LoVo (cell line): ENCODE measurements around the gene ZNF148.

Experiments used
- DNase-seq: peaks from one replicate; pipeline ENCODE4 v3.0.0-alpha.2; 2016; ENCODE audit warnings: low spot score

Gene ZNF148

GRCh38 chr3:125280668-125281361, 94.3 kb downstream of the ZNF148 start:
- no peak for DNase-seq

DNA sequence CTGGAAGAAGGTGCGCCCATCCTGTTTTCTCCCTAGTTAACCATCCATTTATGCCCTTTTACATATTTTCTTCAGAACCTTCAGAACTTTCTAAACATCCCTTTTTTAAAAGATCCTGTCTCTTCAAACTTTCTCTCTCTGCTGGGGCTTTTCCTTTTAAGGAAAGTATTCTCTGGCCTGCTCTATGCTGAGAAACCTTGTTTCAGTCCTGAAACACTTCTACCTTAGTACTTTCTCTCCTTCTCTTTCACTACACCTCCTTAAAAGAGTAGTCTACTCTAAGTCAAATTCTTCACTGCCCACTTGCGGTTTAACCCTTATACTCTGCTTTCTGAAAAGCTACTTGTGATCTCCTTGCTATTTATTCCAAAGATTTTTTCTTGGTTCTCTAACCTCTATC, 97.0 kb downstream of the ZNF148 start:
- DNase-seq = no peak

- no peak for DNase-seq
Measured at GRCh38 chr3:125271127-125271526, 104.0 kb downstream of the ZNF148 start.

DNA sequence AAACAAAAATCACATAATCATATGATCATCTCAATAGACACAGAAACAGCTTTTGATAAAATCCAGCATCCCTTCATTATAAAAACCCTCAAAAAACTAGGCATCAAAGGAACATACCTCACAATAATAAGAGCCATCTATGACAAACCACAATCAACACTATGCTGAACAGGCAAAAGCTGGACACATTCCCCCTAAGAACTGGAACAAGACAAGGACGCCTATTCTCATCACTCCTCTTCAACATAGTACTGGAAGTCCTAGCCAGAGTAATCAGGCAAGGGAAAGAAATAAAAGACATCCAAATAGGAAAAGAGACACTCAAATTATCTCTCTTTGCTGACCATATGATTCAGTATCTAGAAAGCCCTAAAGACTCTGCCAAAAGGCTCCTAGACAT, 107.7 kb downstream of the ZNF148 start:
- DNase-seq = no peak

GRCh38 chr3:125266971-125267370, 108.2 kb downstream of the ZNF148 start:
- no peak for DNase-seq

DNA sequence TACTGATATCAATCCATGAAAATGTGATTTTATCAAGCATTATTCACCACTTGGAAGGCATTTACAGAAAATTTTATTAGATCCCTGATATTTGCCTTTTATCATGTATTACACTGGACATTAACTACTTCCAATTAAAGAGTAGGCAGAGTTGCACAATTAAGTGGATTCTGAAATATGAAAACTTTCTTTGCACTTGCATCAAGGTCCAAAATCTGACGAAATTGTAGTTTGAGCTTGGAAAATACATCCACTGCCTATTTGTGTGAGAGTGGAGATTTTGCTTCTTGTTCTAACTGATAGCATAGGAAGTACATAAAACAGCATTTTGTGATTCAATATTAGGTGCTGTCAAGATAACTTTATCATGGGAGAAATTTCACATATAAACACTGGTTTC, 113.0 kb downstream of the ZNF148 start:
- DNase-seq = no peak

DNA sequence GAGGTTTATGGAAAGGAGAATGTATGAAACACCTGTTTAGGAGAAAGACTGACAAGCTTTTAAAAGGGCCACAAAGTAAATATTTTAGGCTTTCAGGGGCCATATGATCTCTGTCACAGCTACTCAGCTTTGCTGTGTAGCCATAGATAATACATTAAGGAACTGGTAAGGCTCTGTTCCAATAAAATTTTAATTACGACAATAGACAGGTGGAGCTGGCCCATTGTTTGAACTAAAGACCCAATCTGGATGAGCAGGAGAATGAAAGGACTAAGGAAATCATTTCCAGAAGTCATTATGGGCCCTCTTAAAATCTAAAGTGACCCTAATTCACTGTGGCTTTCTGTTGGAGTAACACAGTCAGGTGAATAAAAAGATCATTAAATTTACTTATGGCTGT, 114.1 kb downstream of the ZNF148 start:
- no peak for DNase-seq

DNA sequence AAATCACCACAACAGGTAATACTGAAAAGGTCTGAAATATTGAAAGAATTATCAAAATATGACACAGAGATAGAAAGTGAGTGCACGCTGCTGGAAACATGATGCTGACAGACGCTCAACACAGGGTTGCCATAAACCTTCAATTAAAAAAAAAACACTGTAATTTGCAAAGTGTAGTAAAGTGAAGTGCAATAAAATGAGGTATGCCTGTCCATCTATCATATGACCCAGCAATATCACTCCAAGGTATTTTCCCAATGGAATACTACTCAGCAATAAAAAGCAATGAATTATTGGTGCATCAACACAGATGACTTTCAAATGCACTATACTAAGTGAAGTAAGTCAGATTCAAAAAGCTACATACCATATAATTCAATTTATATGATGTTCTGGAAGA, 115.0 kb downstream of the ZNF148 start:
- DNase-seq = no peak

GRCh38 chr3:125257536-125257935, 117.6 kb downstream of the ZNF148 start:
- no peak for DNase-seq

- DNase-seq = no peak
Measured at GRCh38 chr3:125256675-125257074, 118.5 kb downstream of the ZNF148 start.

- DNase-seq = no peak
Measured at GRCh38 chr3:125250973-125251372, 124.2 kb downstream of the ZNF148 start.

DNA sequence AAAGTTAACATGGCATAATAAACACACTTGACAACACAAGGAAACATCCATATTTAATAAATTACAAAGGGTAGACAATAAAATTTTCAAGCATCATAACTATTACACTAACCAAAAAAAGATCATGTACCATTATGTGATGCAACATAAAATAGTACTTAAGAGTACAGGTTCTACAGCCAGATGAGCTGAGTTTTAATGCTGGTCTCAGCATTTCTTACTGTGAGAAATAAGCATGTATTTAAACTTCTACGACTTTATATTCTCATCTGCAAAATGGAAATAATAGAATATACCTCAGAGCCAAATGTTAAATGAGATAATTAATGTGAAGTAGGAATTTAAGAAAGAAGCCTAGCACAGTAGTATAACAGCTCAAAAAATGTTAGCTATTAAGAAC, 128.9 kb downstream of the ZNF148 start:
- no peak for DNase-seq

GRCh38 chr3:125245521-125245920, 129.6 kb downstream of the ZNF148 start:
- DNase-seq = no peak

- DNase-seq = no peak
Measured at GRCh38 chr3:125240496-125240895, 134.6 kb downstream of the ZNF148 start.

DNA sequence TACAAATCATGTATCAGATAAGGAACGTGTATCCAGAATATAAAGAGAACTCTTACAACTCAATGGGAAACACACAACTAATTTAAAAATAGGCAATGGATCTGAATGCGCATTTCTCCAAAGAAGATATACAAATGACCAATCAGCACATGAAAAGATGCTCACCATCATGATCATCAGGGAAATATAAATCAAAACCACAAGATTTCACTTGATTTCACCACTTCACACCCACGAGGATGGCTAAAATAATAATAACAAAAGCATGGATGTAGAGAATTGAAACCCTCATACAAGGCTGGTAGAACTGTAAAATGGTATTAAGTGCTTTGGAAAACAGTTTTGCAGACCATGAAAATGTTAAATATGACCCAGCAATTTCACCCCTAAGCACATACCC, 135.9 kb downstream of the ZNF148 start:
- DNase-seq = no peak

- DNase-seq = no peak
Measured at GRCh38 chr3:125238759-125239158, 136.4 kb downstream of the ZNF148 start.

DNA sequence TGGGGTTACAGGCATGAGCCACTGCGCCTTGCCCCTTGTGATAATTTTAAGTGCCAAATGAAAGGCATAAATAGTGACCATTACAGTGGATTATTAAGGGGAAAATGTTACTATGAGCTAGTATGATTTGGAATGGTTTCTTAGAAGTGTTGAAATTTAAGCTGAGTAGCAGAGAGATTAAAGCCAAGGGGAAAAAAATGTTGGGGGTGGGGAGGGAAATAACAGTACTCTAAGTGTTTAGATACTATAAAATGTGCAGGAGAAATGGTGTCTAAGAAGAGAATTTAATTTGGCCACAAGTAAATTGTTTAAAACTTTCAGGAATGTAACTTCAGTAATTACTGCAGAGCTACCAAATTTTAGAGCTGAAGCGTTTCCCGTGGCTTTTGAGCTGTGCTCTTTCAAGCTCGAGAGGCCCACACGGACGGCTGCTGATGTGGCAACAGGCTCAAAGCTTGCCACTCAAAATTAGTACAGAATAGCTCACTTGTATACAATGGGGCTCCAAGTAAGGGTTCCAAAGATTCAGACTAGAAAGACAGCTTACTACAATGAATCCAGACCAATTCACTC, 138.7 kb downstream of the ZNF148 start:
- DNase-seq = no peak

- no peak for DNase-seq
Measured at GRCh38 chr3:125234831-125235230, 140.3 kb downstream of the ZNF148 start.

GRCh38 chr3:125232401-125232800, 142.7 kb downstream of the ZNF148 start:
- DNase-seq = no peak

GRCh38 chr3:125231895-125232294, 143.2 kb downstream of the ZNF148 start:
- DNase-seq = no peak

- no peak for DNase-seq
Measured at GRCh38 chr3:125229707-125230106, 145.4 kb downstream of the ZNF148 start.

DNA sequence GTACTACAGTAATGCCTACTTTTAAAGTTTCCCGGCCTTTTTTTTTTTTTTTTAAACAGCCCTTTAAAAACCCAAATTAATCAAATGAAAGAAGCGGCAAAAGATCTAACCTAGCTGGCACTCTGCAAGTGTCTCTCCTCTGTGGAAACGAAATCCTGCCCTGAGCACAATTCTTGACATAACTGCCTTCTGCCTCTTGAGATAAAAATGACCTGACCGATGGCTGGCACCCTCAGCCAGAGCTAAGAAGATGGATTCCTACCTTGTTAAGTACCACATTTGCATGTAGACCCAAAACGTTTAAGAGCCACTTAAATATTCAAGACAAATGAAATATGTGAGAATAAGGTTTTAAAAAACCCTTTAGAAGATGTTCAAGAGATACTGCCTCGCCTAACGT, 146.0 kb downstream of the ZNF148 start:
- DNase-seq = no peak

- DNase-seq = no peak
Measured at GRCh38 chr3:125221831-125222230, 153.3 kb downstream of the ZNF148 start.

DNA sequence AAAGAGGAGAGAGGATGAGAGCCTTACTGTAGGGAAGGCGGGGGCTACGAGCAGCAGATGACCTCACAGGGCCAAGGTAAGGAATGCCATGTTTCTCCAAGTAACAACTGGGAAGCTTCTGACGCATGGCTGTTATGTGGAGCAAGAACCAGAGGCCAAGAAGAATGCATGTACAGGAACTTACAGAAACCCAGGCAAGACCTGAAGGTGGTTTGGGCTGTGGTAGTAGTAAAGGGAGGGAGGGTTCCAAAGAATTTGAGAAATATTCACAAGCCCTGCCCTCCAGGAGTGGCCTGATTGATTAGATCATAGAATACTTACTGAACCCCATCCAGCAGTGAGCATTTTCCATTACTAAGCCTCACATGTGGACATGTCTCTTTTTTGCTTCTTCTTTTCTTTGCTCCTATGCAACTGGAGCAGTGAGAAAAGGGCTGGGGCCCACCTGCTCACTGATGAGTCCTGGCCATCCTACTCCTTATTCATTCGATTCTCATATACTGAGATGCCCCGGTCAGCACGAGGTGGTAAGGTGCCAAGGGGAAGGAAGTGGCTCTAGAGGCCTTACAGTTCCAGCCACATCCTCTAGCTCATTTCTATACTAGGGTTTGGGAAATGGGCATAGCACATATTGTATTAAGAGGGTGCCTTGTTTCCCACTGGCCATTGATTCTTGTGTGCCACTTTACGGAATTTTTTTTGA, 154.2 kb downstream of the ZNF148 start:
- no peak for DNase-seq
